Astrocyte (in vitro differentiated cells and primary cell): ENCODE data around the gene VHLL.

Source experiments
- EZH2 ChIP-seq: IDR thresholded peaks from 2 replicates; pipeline ENCODE4 v1.6.1; 2012; ENCODE audit warnings: mild to moderate bottlenecking, low read length, inconsistent platforms; ENCODE audit not compliant: insufficient read depth
- TF ChIP-seq, protein P1 (sequence below): IDR thresholded peaks from 2 replicates; pipeline ENCODE4 v1.5.1; 2011; ENCODE audit warnings: low read depth, mild to moderate bottlenecking, inconsistent platforms, low read length, moderate library complexity; ENCODE audit not compliant: insufficient read depth

DNA sequence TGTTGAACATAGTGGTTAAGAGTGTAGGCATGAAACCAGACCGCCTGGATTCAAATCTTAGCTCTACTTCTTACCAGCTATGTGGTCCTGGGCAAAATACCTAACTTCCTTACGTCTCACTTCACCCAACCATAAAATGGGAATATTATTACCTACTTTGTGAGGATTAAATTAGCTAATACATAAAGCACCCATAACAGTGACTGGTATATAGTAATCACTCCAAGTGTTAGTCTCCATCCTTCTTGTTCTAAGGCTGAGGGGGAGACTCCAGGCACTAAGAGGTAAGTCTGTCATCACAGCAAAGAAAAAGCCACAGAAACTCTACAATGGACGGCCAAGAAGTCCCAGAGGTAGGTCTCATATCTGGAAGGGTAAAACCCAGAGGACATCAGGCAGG lies 19.3 kb downstream of the VHLL start:
- TF ChIP-seq EZH2, result no peak
- TF ChIP-seq, protein P1, sequence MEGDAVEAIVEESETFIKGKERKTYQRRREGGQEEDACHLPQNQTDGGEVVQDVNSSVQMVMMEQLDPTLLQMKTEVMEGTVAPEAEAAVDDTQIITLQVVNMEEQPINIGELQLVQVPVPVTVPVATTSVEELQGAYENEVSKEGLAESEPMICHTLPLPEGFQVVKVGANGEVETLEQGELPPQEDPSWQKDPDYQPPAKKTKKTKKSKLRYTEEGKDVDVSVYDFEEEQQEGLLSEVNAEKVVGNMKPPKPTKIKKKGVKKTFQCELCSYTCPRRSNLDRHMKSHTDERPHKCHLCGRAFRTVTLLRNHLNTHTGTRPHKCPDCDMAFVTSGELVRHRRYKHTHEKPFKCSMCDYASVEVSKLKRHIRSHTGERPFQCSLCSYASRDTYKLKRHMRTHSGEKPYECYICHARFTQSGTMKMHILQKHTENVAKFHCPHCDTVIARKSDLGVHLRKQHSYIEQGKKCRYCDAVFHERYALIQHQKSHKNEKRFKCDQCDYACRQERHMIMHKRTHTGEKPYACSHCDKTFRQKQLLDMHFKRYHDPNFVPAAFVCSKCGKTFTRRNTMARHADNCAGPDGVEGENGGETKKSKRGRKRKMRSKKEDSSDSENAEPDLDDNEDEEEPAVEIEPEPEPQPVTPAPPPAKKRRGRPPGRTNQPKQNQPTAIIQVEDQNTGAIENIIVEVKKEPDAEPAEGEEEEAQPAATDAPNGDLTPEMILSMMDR, result no peak
